Measurements from ENCODE around the gene DMD.

DMD gene

DNA sequence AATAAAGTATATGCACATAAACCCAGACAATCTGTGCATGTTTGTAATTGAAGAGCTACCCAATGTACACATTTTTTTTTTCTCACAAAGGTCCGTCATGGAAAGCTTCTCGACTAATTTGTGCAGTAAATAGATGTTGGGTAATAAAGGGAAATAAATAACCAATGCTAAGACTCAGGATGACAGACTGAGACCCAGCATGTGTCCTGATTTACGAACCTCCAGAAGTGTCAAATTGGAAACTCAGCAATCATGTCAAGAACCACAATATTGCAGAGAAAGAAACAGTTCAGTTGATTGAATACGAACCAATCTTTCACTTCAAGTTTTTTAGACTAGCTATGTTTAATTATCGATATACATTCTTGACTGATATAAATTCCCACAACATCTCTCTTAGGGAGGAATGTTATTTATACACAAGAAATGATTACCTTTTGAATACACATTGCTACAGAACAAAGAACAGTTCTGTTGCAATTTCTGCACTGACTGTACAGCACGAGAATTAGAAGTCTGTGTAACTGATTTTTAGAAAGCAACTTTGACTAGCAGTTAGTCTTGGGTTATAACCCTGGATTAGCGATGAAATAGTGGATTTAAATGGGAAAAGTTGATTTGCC, 1513.9 kb downstream of the DMD start:
- H3K4me3 ChIP-seq (ENCODE audit: low read depth, low read length), result no peak overlapping the region
- TF ChIP-seq, protein P1, sequence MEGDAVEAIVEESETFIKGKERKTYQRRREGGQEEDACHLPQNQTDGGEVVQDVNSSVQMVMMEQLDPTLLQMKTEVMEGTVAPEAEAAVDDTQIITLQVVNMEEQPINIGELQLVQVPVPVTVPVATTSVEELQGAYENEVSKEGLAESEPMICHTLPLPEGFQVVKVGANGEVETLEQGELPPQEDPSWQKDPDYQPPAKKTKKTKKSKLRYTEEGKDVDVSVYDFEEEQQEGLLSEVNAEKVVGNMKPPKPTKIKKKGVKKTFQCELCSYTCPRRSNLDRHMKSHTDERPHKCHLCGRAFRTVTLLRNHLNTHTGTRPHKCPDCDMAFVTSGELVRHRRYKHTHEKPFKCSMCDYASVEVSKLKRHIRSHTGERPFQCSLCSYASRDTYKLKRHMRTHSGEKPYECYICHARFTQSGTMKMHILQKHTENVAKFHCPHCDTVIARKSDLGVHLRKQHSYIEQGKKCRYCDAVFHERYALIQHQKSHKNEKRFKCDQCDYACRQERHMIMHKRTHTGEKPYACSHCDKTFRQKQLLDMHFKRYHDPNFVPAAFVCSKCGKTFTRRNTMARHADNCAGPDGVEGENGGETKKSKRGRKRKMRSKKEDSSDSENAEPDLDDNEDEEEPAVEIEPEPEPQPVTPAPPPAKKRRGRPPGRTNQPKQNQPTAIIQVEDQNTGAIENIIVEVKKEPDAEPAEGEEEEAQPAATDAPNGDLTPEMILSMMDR (IDR thresholded peaks at IDR 0.05; ENCODE audit: borderline replicate concordance, insufficient read depth, low read depth, low read length), result no peak

DNA sequence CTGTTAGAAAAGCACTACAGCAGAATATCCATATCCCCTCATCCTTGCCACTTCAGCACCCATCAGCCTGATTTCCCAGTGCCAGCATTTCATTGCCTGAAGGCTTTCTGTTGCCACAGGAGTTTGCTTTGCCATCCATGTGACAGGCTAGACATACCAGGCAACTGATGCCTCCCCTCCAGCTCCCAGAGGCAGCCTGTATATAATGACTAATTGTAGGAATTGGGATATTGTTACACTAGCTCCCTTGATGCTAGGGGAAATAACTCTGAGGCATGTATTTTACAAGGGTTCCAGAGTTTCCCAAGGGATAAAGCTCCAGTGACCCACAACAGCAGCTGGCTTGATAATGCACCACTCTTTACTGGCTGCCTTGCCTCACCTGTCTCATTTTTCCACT, 1531.5 kb downstream of the DMD start:
- H3K4me3 ChIP-seq (ENCODE audit: low read depth, low read length), result no peak overlapping the region
- TF ChIP-seq, protein P1 (IDR thresholded peaks at IDR 0.05; ENCODE audit: borderline replicate concordance, insufficient read depth, low read depth, low read length), result no peak

DNA sequence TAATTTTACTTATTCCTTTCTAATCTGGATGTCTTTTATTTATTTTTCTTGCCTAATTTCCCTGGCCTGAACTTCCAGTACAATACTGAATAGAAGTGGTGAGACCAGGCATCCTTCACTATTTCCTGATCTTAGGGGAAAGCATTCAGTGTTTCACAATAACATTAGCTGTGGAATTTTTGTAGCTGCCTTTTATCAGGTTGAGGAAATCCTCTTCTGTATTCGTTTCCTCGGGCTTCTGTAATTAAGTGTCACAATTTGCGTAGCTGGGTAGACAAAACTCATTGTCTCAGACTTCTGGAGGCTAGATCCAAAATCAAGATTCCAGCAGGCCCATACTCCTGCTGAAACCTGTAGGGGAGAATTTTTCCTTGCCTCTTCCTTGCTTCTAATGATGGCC, 1541.1 kb downstream of the DMD start:
- no peak overlapping the region for H3K4me3 ChIP-seq (ENCODE audit: low read depth, low read length)
- TF ChIP-seq, protein P1 (IDR thresholded peaks at IDR 0.05; ENCODE audit: borderline replicate concordance, insufficient read depth, low read depth, low read length), result no peak

DNA sequence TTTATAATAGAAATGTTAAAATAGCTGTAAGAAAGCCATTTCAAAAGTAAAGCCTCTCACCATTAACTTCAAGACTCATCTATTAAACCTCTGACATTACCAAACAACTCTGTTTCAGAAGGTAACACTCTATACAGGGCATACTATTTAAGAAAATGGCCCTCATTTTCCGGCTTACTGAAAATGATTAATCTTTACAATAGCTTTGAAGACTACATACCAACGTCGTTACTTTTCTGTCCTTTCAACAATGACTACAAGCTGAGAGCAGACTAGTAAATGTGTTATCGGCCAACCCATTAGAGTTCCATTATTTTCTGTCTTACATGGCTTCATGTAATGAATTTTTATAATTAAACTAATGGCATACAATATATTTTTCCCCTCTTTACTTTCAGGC, 1545.9 kb downstream of the DMD start:
- TF ChIP-seq, protein P1 (IDR thresholded peaks at IDR 0.05; ENCODE audit: borderline replicate concordance, insufficient read depth, low read depth, low read length), result no peak
- no peak overlapping the region for H3K4me3 ChIP-seq (ENCODE audit: low read depth, low read length)

DNA sequence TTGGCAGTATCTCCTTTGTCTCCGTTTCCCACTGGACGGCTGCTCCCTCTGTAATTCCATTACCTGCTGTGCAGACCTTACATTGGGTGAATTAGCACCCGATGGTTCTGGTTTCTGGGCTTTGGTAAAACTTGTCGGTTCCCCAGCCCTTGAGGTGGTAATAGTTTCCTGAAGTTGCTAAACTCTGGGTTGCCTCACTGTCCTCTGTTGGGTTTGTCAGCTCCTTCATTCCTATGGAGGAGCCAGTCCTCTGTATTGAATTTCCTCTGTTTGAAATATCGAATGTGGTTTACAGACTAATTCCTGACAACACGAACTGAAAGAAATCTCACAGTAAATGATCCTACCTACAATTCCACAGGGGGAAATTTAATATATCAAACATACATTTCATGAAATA, 1548.2 kb downstream of the DMD start:
- TF ChIP-seq, protein P1 (IDR thresholded peaks at IDR 0.05; ENCODE audit: borderline replicate concordance, insufficient read depth, low read depth, low read length), result no peak
- H3K4me3 ChIP-seq (ENCODE audit: low read depth, low read length), result no peak overlapping the region

DNA sequence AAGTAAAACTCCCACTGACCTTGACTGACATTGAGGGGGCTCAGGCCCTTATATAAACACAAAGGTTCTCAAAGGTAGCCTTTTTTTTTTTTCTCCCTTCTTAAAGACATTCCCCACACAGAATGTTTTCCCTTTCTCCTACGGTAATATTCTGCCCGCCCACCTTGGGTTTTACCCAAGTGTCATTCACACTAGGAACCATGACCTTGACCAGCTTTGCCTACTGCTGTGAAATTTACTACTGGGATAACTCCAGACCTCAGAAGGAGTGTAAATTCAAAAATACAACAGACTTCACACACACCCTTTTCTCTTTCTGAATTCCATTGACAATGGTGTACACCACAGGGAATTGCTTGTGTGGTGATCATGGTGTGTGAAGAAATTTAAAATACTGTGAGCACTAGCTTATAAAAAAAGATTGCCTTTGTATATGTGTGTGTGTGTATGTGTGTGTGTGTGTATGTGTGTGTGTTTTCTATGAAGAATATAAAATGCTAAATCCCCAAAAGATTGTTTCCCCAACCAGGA, 1550.0 kb downstream of the DMD start:
- TF ChIP-seq, protein P1 (IDR thresholded peaks at IDR 0.05; ENCODE audit: borderline replicate concordance, insufficient read depth, low read depth, low read length), result no peak

DNA sequence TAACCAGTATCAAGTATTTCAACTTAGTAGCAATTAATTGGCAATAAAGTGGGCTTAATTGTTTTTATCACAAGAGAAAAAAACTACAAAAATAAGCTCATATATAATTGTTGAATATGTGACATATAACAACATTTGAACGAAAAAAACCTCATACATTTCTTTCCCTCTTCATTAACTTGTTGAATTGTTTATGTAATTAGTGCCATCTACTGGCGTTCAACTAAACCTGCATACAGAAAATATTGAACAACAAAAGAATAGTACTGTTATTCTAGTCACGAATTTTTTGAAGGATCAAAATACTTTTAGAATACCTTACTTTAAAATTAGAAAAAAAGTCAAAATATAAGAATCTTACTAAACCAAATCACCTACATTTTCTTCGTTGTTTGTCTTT, 1553.0 kb downstream of the DMD start:
- H3K4me3 ChIP-seq (ENCODE audit: low read depth, low read length), result no peak overlapping the region
- TF ChIP-seq, protein P1 (IDR thresholded peaks at IDR 0.05; ENCODE audit: borderline replicate concordance, insufficient read depth, low read depth, low read length), result no peak

More for the DNA sequence above, 1550.0 kb downstream of the DMD start:
- H3K4me3 ChIP-seq (ENCODE audit: low read depth, low read length), result no peak overlapping the region
